Measurements from ENCODE around the gene FADS1. TPM values are rescaled to one million over a fixed set of nuclear protein-coding genes. Genes with fewer than 3 reads are reported as not detected.

FADS1 gene
- total and polyA plus RNA-seq, 2 of the 13 experiments (the other 11 are each of a cell fraction or from before 2014, with no cell fraction given): 91.8 to 108 TPM

DNA sequence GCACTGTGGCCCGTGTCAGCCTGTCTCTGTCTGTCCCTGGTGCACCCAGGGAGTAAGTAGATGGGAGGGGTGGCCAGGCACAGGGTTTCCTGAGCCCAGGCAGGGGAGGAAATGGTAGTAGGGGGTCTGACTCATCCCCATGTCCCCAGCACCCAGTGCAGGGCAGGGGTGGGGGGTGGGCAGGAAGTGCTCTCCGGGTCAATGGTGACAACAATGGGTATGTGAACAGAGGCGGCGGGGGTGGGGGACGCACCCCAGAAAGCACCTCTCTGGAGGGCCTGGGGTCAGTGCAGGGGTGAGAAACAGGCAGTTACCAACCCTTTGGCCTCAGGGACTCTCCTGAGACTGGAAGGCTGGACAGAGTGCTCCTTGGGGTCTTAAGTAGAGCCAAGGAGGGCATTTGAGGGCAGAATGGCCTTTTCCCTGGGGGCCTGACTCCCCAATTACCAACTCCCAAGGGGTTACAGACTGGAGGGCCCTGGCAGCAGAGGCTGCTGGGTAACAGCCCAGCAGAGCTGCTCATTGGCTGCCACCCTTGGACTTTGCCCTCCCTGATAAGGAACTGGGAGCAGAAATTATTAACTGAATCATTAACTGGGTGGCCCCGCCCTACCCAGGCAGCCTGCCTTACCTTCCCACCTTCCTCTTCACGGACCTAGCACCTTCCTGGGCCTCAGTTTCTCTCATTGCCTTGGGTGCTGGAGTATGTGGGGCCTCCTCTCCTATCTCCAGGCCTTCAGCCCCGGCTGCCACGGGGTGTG, 60.2 kb downstream of the FADS1 start (continued):
- TF ChIP-seq ZNF687 (CRISPR knock-in tag; IDR thresholded peaks at IDR 0.05): peak; percentile 96
- TF ChIP-seq, protein P1, sequence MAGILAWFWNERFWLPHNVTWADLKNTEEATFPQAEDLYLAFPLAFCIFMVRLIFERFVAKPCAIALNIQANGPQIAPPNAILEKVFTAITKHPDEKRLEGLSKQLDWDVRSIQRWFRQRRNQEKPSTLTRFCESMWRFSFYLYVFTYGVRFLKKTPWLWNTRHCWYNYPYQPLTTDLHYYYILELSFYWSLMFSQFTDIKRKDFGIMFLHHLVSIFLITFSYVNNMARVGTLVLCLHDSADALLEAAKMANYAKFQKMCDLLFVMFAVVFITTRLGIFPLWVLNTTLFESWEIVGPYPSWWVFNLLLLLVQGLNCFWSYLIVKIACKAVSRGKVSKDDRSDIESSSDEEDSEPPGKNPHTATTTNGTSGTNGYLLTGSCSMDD (CRISPR knock-in tag; IDR thresholded peaks at IDR 0.05): no peak
- no peak for TF ChIP-seq RNF2 (conservative IDR thresholded peaks at IDR 0.05; ENCODE audit: low read depth)
- no peak for TF ChIP-seq PAWR (CRISPR knock-in tag; IDR thresholded peaks at IDR 0.05; ENCODE audit: borderline replicate concordance)
- TF ChIP-seq POLR2A (IDR thresholded peaks at IDR 0.05; ENCODE audit: insufficient read depth in 1 of 2, low read depth in 2 of 2, low read length in 2 of 2): peak in 1 of 2 experiments; percentile 96; a peak in 2 of 4 replicates
- no peak for TF ChIP-seq ZNF530 (CRISPR knock-in tag; IDR thresholded peaks at IDR 0.05; ENCODE audit: low read depth)
- TF ChIP-seq, protein P2, sequence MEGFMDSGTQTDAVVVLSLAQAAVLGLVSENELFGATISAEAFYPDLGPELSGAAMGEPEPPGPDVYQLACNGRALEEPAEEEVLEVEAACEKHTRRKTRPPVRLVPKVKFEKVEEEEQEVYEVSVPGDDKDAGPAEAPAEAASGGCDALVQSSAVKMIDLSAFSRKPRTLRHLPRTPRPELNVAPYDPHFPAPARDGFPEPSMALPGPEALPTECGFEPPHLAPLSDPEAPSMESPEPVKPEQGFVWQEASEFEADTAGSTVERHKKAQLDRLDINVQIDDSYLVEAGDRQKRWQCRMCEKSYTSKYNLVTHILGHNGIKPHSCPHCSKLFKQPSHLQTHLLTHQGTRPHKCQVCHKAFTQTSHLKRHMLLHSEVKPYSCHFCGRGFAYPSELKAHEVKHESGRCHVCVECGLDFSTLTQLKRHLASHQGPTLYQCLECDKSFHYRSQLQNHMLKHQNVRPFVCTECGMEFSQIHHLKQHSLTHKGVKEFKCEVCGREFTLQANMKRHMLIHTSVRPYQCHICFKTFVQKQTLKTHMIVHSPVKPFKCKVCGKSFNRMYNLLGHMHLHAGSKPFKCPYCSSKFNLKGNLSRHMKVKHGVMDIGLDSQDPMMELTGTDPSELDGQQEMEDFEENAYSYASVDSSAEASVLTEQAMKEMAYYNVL (CRISPR knock-in tag; IDR thresholded peaks at IDR 0.05; ENCODE audit: borderline replicate concordance): no peak
- TF ChIP-seq CSRNP1 (CRISPR knock-in tag; IDR thresholded peaks at IDR 0.05): no peak
- TF ChIP-seq ZNF883 (CRISPR knock-in tag; IDR thresholded peaks at IDR 0.05; ENCODE audit: not compliant biosample characterization): no peak
- TF ChIP-seq REST (IDR thresholded peaks at IDR 0.05; ENCODE audit: borderline replicate concordance in 1 of 2, low read depth in 1 of 2, low read length in 2 of 2): no peak
- no peak for TF ChIP-seq GTF3A (CRISPR knock-in tag; conservative IDR thresholded peaks at IDR 0.05)
- peak; percentile 97 for TF ChIP-seq HNF4A (CRISPR knock-in tag; IDR thresholded peaks at IDR 0.05)
- no peak for TF ChIP-seq DDIT3 (CRISPR knock-in tag; IDR thresholded peaks at IDR 0.05)

Data from HepG2 (cell line).